Muscle of leg (tissue), 11 donors: ENCODE data around the gene NRG2. TPM values are rescaled to one million over a fixed set of nuclear protein-coding genes. Genes with fewer than 3 reads are reported as not detected.
A peak's percentile ranks its signal among the peaks of the same experiment; 100 is the strongest.

ENCODE experiments used
- DNase-seq: peaks from one replicate; pipeline ENCODE4 v3.0.0; 2013
- H3K27ac ChIP-seq: one replicate; pipeline ENCODE4 v1.5.1; 2013; ENCODE audit warnings: mild to moderate bottlenecking, low read length, control low read depth
- H3K27me3 ChIP-seq: one replicate; pipeline ENCODE4 v1.6.1; 2013; ENCODE audit warnings: low read length; ENCODE audit not compliant: control insufficient read depth, insufficient read depth
- H3K36me3 ChIP-seq: one replicate; pipeline ENCODE4 v1.6.1; 2013; ENCODE audit warnings: low read length; ENCODE audit not compliant: control insufficient read depth, insufficient read depth
- H3K4me1 ChIP-seq: one replicate; pipeline ENCODE4 v1.6.1; 2013; ENCODE audit warnings: low read length; ENCODE audit not compliant: control insufficient read depth, insufficient read depth
- H3K4me3 ChIP-seq: one replicate; pipeline ENCODE4 v1.5.1; 2013; ENCODE audit warnings: low read length, control low read depth
- H3K9me3 ChIP-seq: replicated peaks from 2 replicates; pipeline ENCODE4 v1.6.1; 2013; ENCODE audit warnings: low read depth, low read length; ENCODE audit not compliant: control insufficient read depth
- WGBS: methylation state at CpG from one replicate; pipeline ENCODE4 v1.1.5; 2013; ENCODE audit warnings: missing lambda C conversion rate; ENCODE audit not compliant: insufficient coverage; 5-methylcytosine and 5-hydroxymethylcytosine counted together
- polyA plus RNA-seq, 8 donors: library from polyadenylated mRNA; unstranded; fragments of 120-200 nt; gene quantifications; one replicate each; pipeline versions ENCODE4 v1.2.1 to v1.2.3, GENCODE V29; 2013; ENCODE audit warnings: inconsistent platforms in 1 of 8, low replicate concordance in 1 of 8; ENCODE audit not compliant: insufficient read length in 8 of 8, insufficient read depth in 1 of 8
- total RNA-seq: library from RNA; stranded (reverse); fragments of 120-200 nt; gene quantifications from one replicate; pipeline ENCODE4 v1.2.4, GENCODE V29; 2013

The NRG2 gene
- total and polyA plus RNA-seq, 9 donors: 0.82 to 2.8 (median 1.5) TPM

DNA sequence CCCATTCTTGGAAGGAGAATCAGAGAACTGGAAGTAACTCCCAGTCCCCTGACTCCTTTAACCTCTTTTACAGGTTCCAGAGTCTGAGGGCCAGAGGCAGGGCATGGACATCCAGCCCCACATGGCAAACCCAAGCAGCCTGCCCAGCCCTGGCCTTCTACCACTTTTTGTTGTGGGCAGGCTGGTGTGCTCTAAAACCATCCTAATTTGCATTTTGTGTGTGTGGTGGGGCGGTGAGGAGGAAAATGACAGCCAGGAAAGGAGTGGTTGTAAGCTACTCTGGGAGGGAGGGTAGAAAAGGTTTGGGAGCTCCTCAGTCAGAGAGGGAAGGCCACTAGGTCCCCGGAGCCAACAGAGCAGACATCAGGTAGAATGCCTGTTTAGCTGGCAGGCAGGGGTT, 156.9 kb downstream of the NRG2 start:
- WGBS: 56% methylated on average over 2 of the region's 2 CpGs
- H3K36me3 ChIP-seq: no peaks in the 10 kb centered on the region
- DNase-seq: no peak
- peaks cover 10% of the 10 kb centered on the region for H3K27me3 ChIP-seq
- no peak overlapping the region for H3K4me3 ChIP-seq
- no peak overlapping the region for H3K27ac ChIP-seq
- H3K9me3 ChIP-seq: no peaks in the 10 kb centered on the region
- peaks cover 32% of the 10 kb centered on the region for H3K4me1 ChIP-seq

DNA sequence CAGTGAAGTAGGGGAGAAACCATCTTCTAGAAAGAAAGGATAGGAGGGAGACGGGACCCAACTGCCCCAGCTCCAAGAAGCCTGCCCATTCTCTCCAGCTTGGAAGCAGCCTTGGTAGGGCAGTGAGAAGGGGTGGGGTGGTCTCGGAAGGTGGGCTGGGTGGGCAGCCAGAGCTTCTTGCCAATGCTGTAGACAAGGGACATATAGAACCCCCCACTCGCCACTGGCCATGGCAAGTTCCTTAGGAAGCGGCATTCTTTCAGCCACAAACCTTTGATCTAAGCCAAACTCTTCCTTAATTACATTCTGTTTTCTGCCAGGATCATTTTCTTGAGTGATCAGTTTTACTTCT, 157.3 kb downstream of the NRG2 start:
- 100% methylated on average over 2 of the region's 4 CpGs for WGBS
- no peak overlapping the region for H3K27ac ChIP-seq
- peaks cover 36% of the 10 kb centered on the region for H3K4me1 ChIP-seq
- DNase-seq: no peak
- no peaks in the 10 kb centered on the region for H3K9me3 ChIP-seq
- H3K27me3 ChIP-seq: peaks cover 7% of the 10 kb centered on the region
- H3K36me3 ChIP-seq: no peaks in the 10 kb centered on the region
- no peak overlapping the region for H3K4me3 ChIP-seq

DNA sequence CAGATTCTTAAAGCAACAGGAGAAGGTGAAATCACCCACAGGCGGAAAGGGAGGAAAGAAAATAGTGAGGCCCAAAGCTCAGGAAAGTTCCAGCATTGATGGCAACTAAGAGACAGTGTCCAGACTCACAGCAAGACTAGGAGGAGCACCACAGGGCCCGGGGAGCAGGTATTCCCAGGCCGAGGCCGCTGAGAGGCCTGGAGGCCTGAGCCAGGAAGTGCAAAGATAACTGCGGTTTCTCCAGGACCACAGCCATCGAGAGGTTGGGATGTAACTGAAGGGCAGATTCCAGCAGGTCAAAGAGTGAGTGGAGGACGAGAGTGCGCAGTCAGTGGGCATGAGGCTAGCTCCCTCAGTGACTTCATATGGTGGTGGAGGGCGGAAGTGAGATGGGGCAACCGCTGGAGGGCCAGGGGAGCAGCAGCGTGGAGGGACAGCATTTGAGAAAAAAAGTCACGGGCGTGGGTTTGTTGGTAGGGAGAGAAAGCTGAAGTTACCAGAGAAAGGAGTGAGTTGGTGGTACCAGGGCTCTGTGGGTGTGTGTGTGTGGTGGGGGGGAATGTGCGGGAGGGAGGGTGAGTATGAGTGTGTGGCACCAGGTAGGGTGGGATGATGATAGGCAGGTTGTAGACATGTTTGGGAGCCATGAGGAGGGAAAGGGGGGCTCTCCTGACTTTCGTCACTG, 157.8 kb downstream of the NRG2 start:
- H3K9me3 ChIP-seq: no peaks in the 10 kb centered on the region
- WGBS: 87% methylated on average over 15 of the region's 15 CpGs
- no peak overlapping the region for H3K27ac ChIP-seq
- peaks cover 41% of the 10 kb centered on the region for H3K4me1 ChIP-seq
- peaks cover 7% of the 10 kb centered on the region for H3K27me3 ChIP-seq
- DNase-seq: no peak
- H3K4me3 ChIP-seq: no peak overlapping the region
- H3K36me3 ChIP-seq: no peaks in the 10 kb centered on the region

DNA sequence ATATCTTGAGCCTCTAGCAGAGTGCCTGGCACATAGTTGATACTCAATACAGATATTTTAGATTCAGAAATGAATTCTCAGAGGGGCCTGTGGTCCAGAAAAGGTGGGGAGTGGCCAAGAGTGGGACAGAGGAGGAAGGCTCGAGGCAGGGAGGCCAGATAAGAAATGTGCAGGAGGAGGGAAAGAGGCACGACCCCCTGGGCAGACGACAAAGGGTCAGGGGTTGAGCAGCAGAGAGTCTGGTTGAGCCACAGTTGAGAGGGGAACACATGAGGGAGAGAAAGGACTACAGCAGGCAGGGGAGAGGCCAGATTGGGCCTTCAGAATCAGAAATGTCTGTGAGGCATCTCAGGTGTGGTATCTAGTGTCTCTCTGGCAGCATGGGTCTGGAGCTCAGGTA, 158.4 kb downstream of the NRG2 start:
- Histone ChIP-seq H3K27ac (no peak overlapping the region), H3K4me3 (no peak overlapping the region), H3K27me3 (peaks cover 7% of the 10 kb centered on the region), H3K9me3 (no peaks in the 10 kb centered on the region), H3K36me3 (no peaks in the 10 kb centered on the region), H3K4me1 (peaks cover 45% of the 10 kb centered on the region)
- 46% methylated on average over 3 of the region's 3 CpGs for WGBS
- no peak for DNase-seq

DNA sequence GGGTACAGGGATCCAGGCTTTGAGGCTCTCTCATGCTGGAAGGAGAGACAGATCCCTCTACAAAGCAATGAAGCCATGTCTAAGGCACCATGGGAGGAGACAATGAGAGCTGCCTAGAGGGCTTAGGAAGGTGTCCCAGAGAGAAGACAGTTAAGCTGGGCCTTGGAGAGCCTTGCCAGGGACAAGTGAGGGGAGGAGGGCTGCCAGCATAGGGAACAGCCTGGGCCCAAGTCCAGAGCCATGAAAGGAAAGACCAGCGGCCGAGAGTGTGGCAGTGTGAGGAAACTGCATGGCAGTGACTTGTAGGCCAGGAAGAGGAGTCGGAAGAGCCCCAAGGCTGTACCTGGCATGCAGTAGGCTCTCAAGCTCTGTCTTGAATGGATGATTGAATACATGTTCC, 159.0 kb downstream of the NRG2 start:
- H3K4me1 ChIP-seq: peaks cover 45% of the 10 kb centered on the region
- no peaks in the 10 kb centered on the region for H3K36me3 ChIP-seq
- H3K27me3 ChIP-seq: peaks cover 7% of the 10 kb centered on the region
- no peaks in the 10 kb centered on the region for H3K9me3 ChIP-seq
- H3K27ac ChIP-seq: no peak overlapping the region
- DNase-seq: peak; percentile 22
- no peak overlapping the region for H3K4me3 ChIP-seq
- WGBS: 60% methylated on average over 1 of the region's 3 CpGs

DNA sequence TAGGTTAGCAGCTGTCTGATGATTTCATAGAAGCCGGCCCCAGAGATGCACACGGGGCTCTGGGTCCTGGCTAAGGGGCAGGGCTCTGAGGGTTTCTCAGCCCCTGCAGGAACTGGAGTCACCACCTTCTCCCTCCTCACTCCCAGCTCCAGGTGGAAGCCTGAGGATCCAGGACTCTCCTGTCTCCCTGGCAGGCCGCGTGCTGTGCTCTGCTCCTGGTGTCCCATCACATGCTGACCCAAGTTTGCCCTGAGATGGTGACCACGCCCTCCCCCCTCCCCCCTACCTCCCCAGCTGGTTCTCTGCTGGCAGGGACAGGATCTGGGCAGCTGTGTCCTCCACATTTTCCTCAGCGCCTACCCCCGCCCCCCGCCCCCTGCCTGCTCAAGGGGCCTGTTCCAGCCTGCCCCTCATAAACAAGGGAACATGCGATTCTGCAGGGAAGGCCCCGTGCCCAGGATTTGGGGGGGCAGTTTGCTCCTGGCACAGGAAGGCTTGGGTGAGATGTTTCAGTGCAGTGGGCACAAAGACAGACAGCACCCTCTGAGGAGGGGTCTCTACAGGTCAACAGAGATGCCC, 160.0 kb downstream of the NRG2 start:
- Histone ChIP-seq H3K27ac (peak overlapping the region; percentile 67), H3K36me3 (no peaks in the 10 kb centered on the region), H3K4me3 (no peak overlapping the region), H3K4me1 (peaks cover 45% of the 10 kb centered on the region), H3K27me3 (peaks cover 7% of the 10 kb centered on the region), H3K9me3 (no peaks in the 10 kb centered on the region)
- peak; percentile 54 for DNase-seq
- 37% methylated on average over 5 of the region's 10 CpGs for WGBS

DNA sequence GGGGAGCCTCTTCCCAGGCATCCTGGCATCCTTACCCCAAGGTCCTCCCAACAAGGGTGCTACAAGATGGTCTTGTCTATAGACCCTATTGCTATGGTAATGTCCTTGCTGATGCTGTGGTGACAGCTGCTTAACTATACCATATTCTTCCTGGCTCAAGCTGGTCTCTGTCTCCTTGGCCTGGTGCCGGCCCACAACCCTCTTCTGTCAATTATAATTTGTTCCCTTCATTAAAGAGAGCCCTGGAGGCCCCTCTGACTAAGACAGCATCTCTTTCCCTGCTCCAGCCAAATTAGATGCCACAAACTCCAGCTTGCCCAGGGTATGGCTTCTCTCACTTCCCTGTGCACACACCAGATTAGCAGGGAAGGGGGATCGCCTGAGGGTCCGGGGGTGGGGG, 160.8 kb downstream of the NRG2 start:
- Histone ChIP-seq H3K4me3 (no peak overlapping the region), H3K36me3 (no peaks in the 10 kb centered on the region), H3K27me3 (peaks cover 7% of the 10 kb centered on the region), H3K9me3 (no peaks in the 10 kb centered on the region), H3K4me1 (peaks cover 45% of the 10 kb centered on the region), H3K27ac (peak overlapping the region; percentile 67)
- DNase-seq: peak; percentile 43
- WGBS: 80% methylated on average over 1 of the region's 3 CpGs

DNA sequence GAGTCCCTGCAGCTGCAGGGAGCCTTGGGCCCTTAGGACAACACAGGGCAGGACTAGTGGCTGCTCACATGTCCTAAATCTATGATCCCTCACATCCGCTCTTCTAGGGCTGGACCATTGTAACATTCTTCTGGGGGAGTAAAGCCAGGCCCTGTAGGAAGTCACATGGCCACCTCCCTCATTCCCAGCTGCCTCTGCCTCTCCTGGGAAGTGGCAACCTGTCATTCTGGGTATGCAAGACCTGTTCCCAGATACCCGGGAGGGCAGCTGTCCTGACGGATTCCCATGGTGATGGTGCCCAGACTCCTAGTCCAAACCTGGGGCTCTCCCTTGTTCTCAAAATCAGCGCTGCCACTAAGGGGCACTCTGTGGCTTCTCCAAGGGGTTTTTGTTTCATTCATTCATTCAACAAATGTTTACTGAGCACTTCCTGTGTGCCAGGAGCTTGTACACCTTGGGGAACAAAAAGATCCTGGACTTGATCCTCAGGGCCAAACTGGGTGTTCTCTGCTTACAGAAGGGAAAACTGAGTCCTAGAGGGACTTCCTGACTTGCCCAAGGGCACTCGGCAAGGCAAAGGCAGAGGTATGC, 161.9 kb downstream of the NRG2 start:
- Histone ChIP-seq H3K4me1 (peaks cover 45% of the 10 kb centered on the region), H3K9me3 (no peaks in the 10 kb centered on the region), H3K4me3 (no peak overlapping the region), H3K36me3 (no peaks in the 10 kb centered on the region), H3K27me3 (peaks cover 3% of the 10 kb centered on the region), H3K27ac (peak overlapping the region; percentile 35)
- 52% methylated on average over 5 of the region's 5 CpGs for WGBS
- DNase-seq: peak; percentile 53

DNA sequence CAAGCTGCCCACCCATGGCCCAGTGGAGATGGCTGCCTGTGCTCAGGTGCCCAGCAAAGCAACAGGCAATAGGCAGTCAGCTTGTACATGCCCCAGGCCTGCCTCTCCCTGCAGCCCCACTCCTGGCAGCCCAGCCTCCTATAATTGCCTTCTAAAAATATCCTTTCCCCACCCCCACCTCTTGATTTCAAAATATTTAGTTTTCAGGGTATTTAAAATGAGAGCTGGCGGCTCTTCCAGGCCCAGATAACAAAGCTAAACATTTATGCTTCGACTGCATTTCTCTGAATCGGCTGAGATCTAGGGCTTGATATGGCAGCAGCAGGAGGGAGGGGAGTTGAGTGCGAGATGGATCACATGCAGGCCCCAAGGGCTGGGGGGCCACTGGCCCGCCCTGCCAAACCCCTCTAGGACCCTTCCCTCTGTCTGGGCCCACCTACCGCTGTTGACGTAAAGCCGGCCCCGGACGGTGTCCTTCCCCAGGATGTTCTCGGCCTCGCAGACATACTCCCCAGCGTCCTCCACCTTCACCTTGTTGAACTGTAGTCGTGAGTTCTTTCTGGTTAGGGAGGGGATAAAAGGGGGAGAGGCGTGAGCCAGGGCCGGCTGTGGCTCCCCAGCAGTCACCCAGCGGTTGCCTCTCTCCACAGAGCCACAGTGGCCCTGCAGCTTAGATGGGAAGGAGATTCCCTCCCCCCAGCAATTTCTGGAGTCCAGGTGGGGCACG, 162.5 kb downstream of the NRG2 start:
- Histone ChIP-seq H3K27me3 (peaks cover 3% of the 10 kb centered on the region), H3K9me3 (no peaks in the 10 kb centered on the region), H3K4me3 (no peak overlapping the region), H3K36me3 (no peaks in the 10 kb centered on the region), H3K4me1 (peaks cover 45% of the 10 kb centered on the region), H3K27ac (peak overlapping the region; percentile 7)
- DNase-seq: no peak
- 50% methylated on average over 2 of the region's 18 CpGs for whole genome bisulfite sequencing

DNA sequence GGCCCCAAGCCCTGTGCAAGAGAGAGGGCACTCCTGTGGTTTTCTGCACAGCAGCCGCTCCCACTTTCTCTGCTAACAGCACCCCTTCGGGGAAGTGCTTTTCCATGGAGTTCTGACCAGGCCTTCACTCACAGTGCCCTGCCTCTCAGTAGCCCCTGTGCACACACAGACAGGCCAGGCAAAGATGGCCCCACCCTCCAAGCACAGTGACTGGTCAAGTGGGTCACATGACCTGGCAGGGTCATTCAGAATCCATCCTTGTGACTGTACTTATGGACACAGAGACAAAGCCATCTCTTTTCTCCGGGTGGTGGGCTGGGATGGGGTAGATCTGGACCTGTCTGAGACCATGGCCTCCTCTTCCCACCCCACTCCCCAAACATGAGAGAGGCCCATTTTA, 165.0 kb downstream of the NRG2 start:
- peaks cover 32% of the 10 kb centered on the region for H3K4me1 ChIP-seq
- no peaks in the 10 kb centered on the region for H3K36me3 ChIP-seq
- no peak overlapping the region for H3K27ac ChIP-seq
- peaks cover 6% of the 10 kb centered on the region for H3K27me3 ChIP-seq
- H3K9me3 ChIP-seq: no peaks in the 10 kb centered on the region
- no peak for DNase-seq
- 79% methylated on average over 2 of the region's 3 CpGs for WGBS
- no peak overlapping the region for H3K4me3 ChIP-seq
